Activated naive CD4-positive, alpha-beta T cell treated with anti-CD3 and anti-CD28 coated beads, Interleukin-2, amount 10 ng/mL, durations not matched to agents 7 days and 5 days (primary cell): Measurements from ENCODE around the gene ZNF219.

Experiments used
- CTCF ChIA-PET: fragments of 350-600 bp; sonication (Branson Sonifier 250); formaldehyde crosslinking; loops from one replicate; lab custom pipeline; 2021; ENCODE audit warnings: antibody characterized with exemption; lab: Charles Lee
- DNase-seq: peaks from one replicate; pipeline ENCODE4 v3.0.0-alpha.2; 2020
- H3K27ac Mint-ChIP-seq: one replicate; pipeline ENCODE4 v1.8.0; 2021; ENCODE audit warnings: mild to moderate bottlenecking, moderate library complexity, mixed read lengths
- H3K27me3 Mint-ChIP-seq: one replicate; pipeline ENCODE4 v1.8.0; 2021; ENCODE audit warnings: mild to moderate bottlenecking, mixed read lengths
- H3K36me3 Mint-ChIP-seq: one replicate; pipeline ENCODE4 v1.8.0; 2021; ENCODE audit warnings: mixed read lengths
- H3K4me1 Mint-ChIP-seq: one replicate; pipeline ENCODE4 v1.8.0; 2021; ENCODE audit warnings: mixed read lengths
- H3K4me3 Mint-ChIP-seq: one replicate; pipeline ENCODE4 v1.8.0; 2021; ENCODE audit warnings: mild to moderate bottlenecking, moderate library complexity, mixed read lengths
- H3K9me3 Mint-ChIP-seq: one replicate; pipeline ENCODE4 v1.8.0; 2021; ENCODE audit warnings: mixed read lengths

ZNF219 gene

DNA sequence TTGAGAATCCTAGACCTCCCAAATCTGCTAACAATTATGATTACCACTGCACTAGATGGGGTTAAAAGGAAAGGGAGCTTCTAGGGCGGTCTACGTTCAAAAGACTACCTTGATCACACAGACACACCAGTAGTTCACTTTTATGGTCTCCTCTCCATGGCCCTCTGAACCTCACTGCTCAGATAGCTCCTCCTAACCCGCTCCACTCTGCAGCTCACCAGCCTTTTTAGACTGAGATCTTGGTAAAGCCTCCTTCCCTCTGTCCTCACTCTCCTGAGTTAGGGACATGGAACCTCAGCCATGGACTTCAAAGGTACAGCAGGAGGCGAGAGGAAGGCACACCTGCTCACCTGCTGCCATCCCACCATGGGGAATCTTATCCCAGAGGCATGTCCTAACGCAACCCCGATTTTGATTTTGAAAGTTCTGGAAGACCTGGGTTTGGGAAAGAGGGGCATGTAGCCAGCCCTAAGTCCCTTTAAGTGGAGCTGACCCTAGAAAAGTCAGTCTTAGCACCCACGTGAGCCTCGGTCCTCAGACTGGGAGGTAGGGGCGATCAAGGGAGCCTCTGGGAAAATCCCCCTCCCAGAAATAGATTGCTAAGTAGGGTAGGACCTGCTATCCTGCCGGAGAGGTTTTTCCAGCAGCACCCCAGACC is 1.3 kb downstream of the ZNF219 start:
- H3K27ac Mint-ChIP-seq: peak overlapping the region; percentile 72
- H3K4me3 Mint-ChIP-seq: peak overlapping the region; percentile 66
- H3K36me3 Mint-ChIP-seq: no peaks in the 10 kb centered on the region
- CTCF ChIA-PET: interaction anchor here (0.9 to 7.0 kb wide), 7 partner anchors 6 to 126 kb away, joined by 3 to 167 read pairs (median 4); partner anchors contain the start of gene TMEM253
- no peak for DNase-seq
- peaks cover 74% of the 10 kb centered on the region for H3K27me3 Mint-ChIP-seq
- H3K4me1 Mint-ChIP-seq: peaks cover 24% of the 10 kb centered on the region
- no peaks in the 10 kb centered on the region for H3K9me3 Mint-ChIP-seq

DNA sequence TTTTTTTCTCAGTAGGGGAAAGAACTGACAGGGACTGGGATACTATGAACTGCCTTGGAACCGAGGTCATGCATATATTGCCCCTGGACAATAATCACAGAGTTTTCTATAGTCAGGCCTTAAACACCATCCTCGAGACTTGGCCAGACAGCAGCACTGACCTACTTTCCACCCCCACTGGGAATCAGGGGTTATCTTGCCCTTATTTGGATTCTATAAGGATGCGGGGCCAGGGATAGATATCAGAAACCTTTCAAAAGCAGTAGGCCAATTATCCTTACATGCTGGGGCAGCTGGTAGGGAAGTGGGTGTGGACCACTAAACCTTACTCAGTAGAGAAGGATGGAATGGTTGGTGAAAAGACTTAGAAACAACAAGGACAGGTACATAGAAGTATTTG is 2.0 kb downstream of the ZNF219 start:
- Mint-ChIP-seq H3K36me3 (no peaks in the 10 kb centered on the region), H3K27me3 (peaks cover 68% of the 10 kb centered on the region), H3K27ac (no peak overlapping the region), H3K4me3 (no peak overlapping the region), H3K4me1 (peaks cover 22% of the 10 kb centered on the region), H3K9me3 (no peaks in the 10 kb centered on the region)
- DNase-seq: no peak
- CTCF ChIA-PET: interaction anchor here (0.9 to 7.0 kb wide), 9 partner anchors 7 to 126 kb away, joined by 3 to 167 read pairs (median 4); partner anchors contain the start of gene TMEM253

DNA sequence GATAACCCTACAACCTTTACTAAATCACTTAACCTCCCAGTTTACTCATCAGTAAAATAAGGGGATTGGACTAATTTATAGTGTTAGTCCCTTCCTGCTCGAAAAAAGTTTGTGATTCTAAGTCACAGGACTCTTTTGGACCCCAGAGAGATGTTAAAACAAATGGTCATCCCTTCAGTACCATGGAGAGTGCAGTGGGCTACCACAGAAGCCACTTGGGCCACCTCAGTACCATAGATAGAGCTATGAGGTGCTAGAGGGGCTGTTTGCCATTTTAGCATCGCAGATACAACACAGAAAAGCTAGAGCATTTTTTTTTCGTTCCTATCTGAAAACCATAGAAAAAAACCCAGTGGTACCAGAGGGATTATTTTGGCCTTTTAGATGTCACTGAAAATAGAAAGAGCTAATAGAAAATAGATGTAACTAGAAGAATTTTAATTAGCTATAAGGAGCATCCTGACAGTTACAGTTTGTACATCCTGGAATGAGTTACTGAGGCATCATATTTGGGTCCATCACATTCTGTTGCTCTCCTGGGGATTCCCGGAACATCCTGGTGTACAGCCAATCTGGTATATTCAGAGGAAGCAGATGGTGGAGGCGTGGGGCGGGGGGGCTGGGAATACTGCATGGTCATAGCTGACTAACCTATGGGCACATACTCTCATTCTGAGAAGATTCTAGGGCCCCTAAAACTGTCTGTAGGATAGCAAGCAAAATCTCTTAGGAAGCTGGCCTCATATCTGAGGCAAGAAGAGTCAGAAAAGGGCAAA is 2.8 kb downstream of the ZNF219 start:
- CTCF ChIA-PET: interaction anchor here (0.7 to 7.0 kb wide), 10 partner anchors 8 to 125 kb away, joined by 3 to 167 read pairs (median 4); partner anchors contain the start of gene TMEM253
- H3K27ac Mint-ChIP-seq: no peak overlapping the region
- DNase-seq: no peak
- peaks cover 22% of the 10 kb centered on the region for H3K4me1 Mint-ChIP-seq
- no peaks in the 10 kb centered on the region for H3K36me3 Mint-ChIP-seq
- peaks cover 60% of the 10 kb centered on the region for H3K27me3 Mint-ChIP-seq
- H3K4me3 Mint-ChIP-seq: no peak overlapping the region
- no peaks in the 10 kb centered on the region for H3K9me3 Mint-ChIP-seq

- Mint-ChIP-seq H3K4me3 (no peak overlapping the region), H3K36me3 (no peaks in the 10 kb centered on the region), H3K9me3 (no peaks in the 10 kb centered on the region), H3K4me1 (peaks cover 14% of the 10 kb centered on the region), H3K27me3 (peaks cover 50% of the 10 kb centered on the region), H3K27ac (no peak overlapping the region)
- CTCF ChIA-PET: interaction anchor here (0.7 to 7.0 kb wide), 13 partner anchors 9 to 123 kb away, joined by 3 to 167 read pairs (median 10); partner anchors contain the start of genes ARHGEF40 and TMEM253
- DNase-seq: no peak
Observed at GRCh38 chr14:21093769-21094681, 4.4 kb downstream of the ZNF219 start.

- no peaks in the 10 kb centered on the region for H3K9me3 Mint-ChIP-seq
- peaks cover 14% of the 10 kb centered on the region for H3K4me1 Mint-ChIP-seq
- CTCF ChIA-PET: interaction anchor here (0.7 to 7.0 kb wide), 20 partner anchors 9 to 122 kb away, joined by 3 to 167 read pairs (median 6); partner anchors contain the start of genes ARHGEF40 and TMEM253
- DNase-seq: no peak
- H3K27me3 Mint-ChIP-seq: peaks cover 48% of the 10 kb centered on the region
- H3K4me3 Mint-ChIP-seq: no peak overlapping the region
- no peaks in the 10 kb centered on the region for H3K36me3 Mint-ChIP-seq
- no peak overlapping the region for H3K27ac Mint-ChIP-seq
Observed at GRCh38 chr14:21093018-21093417, 5.4 kb downstream of the ZNF219 start.

DNA sequence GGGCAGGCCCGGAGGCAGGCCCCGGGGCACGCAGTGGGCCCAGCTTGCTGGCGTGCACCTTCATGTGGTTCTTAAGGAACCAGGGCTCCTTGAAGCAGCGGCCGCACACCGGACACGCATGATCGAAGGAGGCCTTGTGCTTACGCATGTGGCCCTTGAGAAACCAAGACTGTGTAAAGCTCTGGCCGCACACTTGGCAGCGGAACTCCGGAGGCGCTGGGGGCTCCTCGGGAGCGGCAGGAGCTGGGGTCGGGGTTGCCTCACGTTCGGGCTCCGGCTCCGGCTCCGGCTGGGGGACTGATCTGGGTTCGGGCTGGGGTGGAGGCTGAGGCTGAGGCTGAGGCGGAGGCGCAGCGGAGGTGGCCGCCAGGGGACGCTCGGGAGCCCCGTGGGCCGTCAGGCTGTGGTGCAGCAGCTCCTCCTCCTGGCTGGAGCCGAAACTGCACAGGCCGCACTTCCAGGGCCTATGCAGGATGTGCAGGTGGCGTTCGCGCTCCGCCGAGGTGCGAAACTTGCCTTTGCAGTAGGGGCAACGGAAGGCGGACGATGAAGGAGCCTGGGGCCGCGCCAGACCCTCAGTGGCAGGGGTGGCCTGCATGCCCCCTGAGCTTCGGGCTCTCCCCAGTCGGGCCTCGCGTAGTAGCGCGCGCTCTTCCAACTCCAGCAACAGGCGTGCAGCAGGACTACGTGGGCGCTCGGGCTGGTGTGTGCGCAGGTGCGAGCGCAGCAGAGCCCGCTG is 6.0 kb downstream of the ZNF219 start:
- no peak overlapping the region for H3K4me3 Mint-ChIP-seq
- CTCF ChIA-PET: interaction anchor here (0.8 to 7.0 kb wide), 18 partner anchors 8 to 120 kb away, joined by 3 to 167 read pairs (median 6); partner anchors contain the start of genes ARHGEF40, RNASE8 and TMEM253
- no peaks in the 10 kb centered on the region for H3K9me3 Mint-ChIP-seq
- H3K4me1 Mint-ChIP-seq: peaks cover 19% of the 10 kb centered on the region
- no peaks in the 10 kb centered on the region for H3K36me3 Mint-ChIP-seq
- H3K27me3 Mint-ChIP-seq: peaks cover 44% of the 10 kb centered on the region
- H3K27ac Mint-ChIP-seq: peak overlapping the region; percentile 54
- peak; percentile 92 for DNase-seq

GRCh38 chr14:21091821-21092272 is 6.6 kb downstream of the ZNF219 start:
- Mint-ChIP-seq H3K36me3 (no peaks in the 10 kb centered on the region), H3K4me3 (no peak overlapping the region), H3K27me3 (peaks cover 38% of the 10 kb centered on the region), H3K27ac (no peak overlapping the region), H3K4me1 (peaks cover 19% of the 10 kb centered on the region), H3K9me3 (no peaks in the 10 kb centered on the region)
- CTCF ChIA-PET: interaction anchor here (0.9 to 7.0 kb wide), 16 partner anchors 8 to 100 kb away, joined by 3 to 167 read pairs (median 8); partner anchors contain the start of genes ARHGEF40, RNASE8 and TMEM253
- DNase-seq: no peak

GRCh38 chr14:21090940-21091663 is 7.4 kb downstream of the ZNF219 start:
- CTCF ChIA-PET: interaction anchor here (2.1 to 7.0 kb wide), 11 partner anchors 11 to 80 kb away, joined by 9 to 167 read pairs (median 51); partner anchors contain the start of genes ARHGEF40 and TMEM253
- Mint-ChIP-seq H3K4me1 (peaks cover 23% of the 10 kb centered on the region), H3K27ac (no peak overlapping the region), H3K36me3 (no peaks in the 10 kb centered on the region), H3K4me3 (no peak overlapping the region), H3K9me3 (no peaks in the 10 kb centered on the region), H3K27me3 (peaks cover 31% of the 10 kb centered on the region)
- DNase-seq: no peak

DNA sequence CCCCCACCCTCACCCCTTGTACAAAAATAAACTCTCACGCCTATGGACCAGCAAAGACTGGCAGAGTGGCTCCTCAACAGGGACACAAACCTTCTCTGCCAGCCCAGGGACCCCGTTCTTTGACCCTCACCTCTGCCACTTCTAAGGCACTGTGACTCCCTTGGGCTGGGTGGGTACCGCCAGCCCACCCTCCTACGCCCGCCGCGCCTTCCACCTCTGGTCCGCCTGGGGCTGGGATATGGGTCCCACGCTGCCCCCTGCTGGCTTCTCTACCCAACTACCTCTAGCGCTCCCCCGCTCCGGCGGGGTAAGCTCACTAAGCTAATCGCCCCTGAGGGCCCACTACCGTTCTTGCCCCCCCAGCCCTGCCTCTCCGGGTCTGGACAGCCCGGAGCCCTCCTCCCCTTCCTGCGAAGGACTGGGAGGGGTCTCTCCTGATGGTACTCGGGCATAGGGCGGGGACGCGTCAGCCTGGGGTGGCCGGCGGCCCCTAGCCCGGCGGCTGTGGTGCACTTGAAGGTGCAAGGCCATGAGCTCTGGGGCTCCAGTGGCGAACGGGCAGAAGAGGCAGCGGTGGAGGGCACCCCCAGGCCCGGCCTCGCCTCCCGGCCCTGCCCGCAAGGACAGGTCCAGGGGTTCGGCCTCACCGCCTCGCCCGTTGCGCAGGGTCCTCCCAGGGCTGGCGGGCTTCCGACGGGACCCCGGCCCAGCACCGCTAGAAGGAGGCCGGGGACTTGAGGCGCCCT is 8.1 kb downstream of the ZNF219 start:
- peak; percentile 46 for DNase-seq
- Mint-ChIP-seq H3K27ac (no peak overlapping the region), H3K9me3 (no peaks in the 10 kb centered on the region), H3K4me1 (peaks cover 23% of the 10 kb centered on the region), H3K4me3 (no peak overlapping the region), H3K27me3 (peaks cover 31% of the 10 kb centered on the region), H3K36me3 (no peaks in the 10 kb centered on the region)
- CTCF ChIA-PET: interaction anchor here (1.1 to 4.1 kb wide), 7 partner anchors 12 to 76 kb away, joined by 3 to 72 read pairs (median 36); partner anchors contain the start of genes ARHGEF40 and TMEM253

GRCh38 chr14:21089877-21090193 is 8.6 kb downstream of the ZNF219 start:
- Mint-ChIP-seq H3K27ac (no peak overlapping the region), H3K9me3 (no peaks in the 10 kb centered on the region), H3K4me1 (peaks cover 23% of the 10 kb centered on the region), H3K27me3 (peaks cover 29% of the 10 kb centered on the region), H3K4me3 (no peak overlapping the region), H3K36me3 (no peaks in the 10 kb centered on the region)
- no peak for DNase-seq
- CTCF ChIA-PET: interaction anchor here (0.8 to 4.1 kb wide), 11 partner anchors 12 to 103 kb away, joined by 3 to 72 read pairs (median 7); partner anchors contain the start of genes ARHGEF40 and TMEM253

- Mint-ChIP-seq H3K27me3 (peaks cover 25% of the 10 kb centered on the region), H3K27ac (no peak overlapping the region), H3K4me3 (no peak overlapping the region), H3K9me3 (no peaks in the 10 kb centered on the region), H3K4me1 (peaks cover 23% of the 10 kb centered on the region), H3K36me3 (no peaks in the 10 kb centered on the region)
- no peak for DNase-seq
- CTCF ChIA-PET: interaction anchor here (0.8 to 4.1 kb wide), 11 partner anchors 12 to 103 kb away, joined by 3 to 72 read pairs (median 7); partner anchors contain the start of genes ARHGEF40 and TMEM253
Observed at GRCh38 chr14:21089271-21089670, 9.2 kb downstream of the ZNF219 start.
